HEK293 (cell line): Measurements from ENCODE around the gene EMSY.

Experiments used
- CTCF ChIA-PET: fragments of 350-600 bp; formaldehyde crosslinking; extraction: SDS; loops from one replicate; lab custom pipeline; 2021; ENCODE audit warnings: antibody characterized with exemption; lab: Yijun Ruan, JAX
- POLR2A ChIA-PET: fragments of 300-600 bp; formaldehyde crosslinking; extraction: SDS; loops from one replicate; lab custom pipeline; 2020; ENCODE audit warnings: antibody characterized with exemption, inconsistent platforms; lab: Yijun Ruan, JAX
- H3K27ac ChIP-seq: fragments of 200-500 bp; sonication (Bioruptor generic); 2 replicates; pipeline ENCODE4 v1.5.1; 2014; ENCODE audit warnings: low read depth, low read length, control low read depth, inconsistent platforms; ENCODE audit errors: extremely low read depth
- H3K36me3 ChIP-seq, 2 experiments: fragments of 200-500 bp in 1 of 2; sonication (Bioruptor generic) in 1 of 2; 1 replicate in 1 of 2; 2 replicates in 1 of 2; pipeline ENCODE4 v1.5.1; 2014 to 2017; ENCODE audit warnings: inconsistent platforms in 2 of 2, low read length in 2 of 2; ENCODE audit not compliant: control insufficient read depth in 2 of 2, insufficient read depth in 1 of 2
- H3K4me1 ChIP-seq: fragments of 200-500 bp; sonication (Bioruptor generic); 2 replicates; pipeline ENCODE4 v1.5.1; 2014; ENCODE audit warnings: mild to moderate bottlenecking, low read length, inconsistent platforms; ENCODE audit not compliant: control insufficient read depth, insufficient read depth
- H3K4me3 ChIP-seq: 2 replicates; pipeline ENCODE4 v1.5.1; 2011; ENCODE audit warnings: low read depth, mild to moderate bottlenecking, control low read depth, low read length, moderate library complexity
- H3K9me3 ChIP-seq: fragments of 200-500 bp; sonication (Bioruptor generic); 2 replicates; pipeline ENCODE4 v1.5.1; 2014; ENCODE audit warnings: low read depth, low read length, inconsistent platforms; ENCODE audit not compliant: control insufficient read depth, insufficient read depth
- BCL11B ChIP-seq: fragments of 450-650 bp; formaldehyde crosslinking; IDR thresholded peaks from 2 replicates; pipeline ENCODE4 v1.5.1; 2016; ENCODE audit warnings: low read depth, missing biosample characterization, missing genetic modification characterization
- CTCF ChIP-seq: fragments of 450-650 bp; formaldehyde crosslinking; IDR thresholded peaks from 2 replicates; pipeline ENCODE4 v1.5.1; 2016; ENCODE audit warnings: missing biosample characterization, missing genetic modification characterization
- GLIS2 ChIP-seq: fragments of 450-650 bp; formaldehyde crosslinking; IDR thresholded peaks from 2 replicates; pipeline ENCODE4 v1.5.1; 2016; ENCODE audit warnings: missing biosample characterization, missing genetic modification characterization
- KLF1 ChIP-seq: fragments of 450-650 bp; formaldehyde crosslinking; IDR thresholded peaks from 2 replicates; pipeline ENCODE4 v1.5.1; 2016; ENCODE audit warnings: missing biosample characterization, missing genetic modification characterization
- PBX3 ChIP-seq: sonication (generic); formaldehyde crosslinking; IDR thresholded peaks from 2 replicates; pipeline ENCODE4 v1.8.1; 2022; ENCODE audit warnings: mild to moderate bottlenecking, moderate library complexity, missing genetic modification reagents
- PRDM10 ChIP-seq: fragments of 450-650 bp; formaldehyde crosslinking; IDR thresholded peaks from 2 replicates; pipeline ENCODE4 v1.5.1; 2016; ENCODE audit warnings: missing biosample characterization, missing genetic modification characterization
- RBAK ChIP-seq: fragments of 450-650 bp; formaldehyde crosslinking; IDR thresholded peaks from 2 replicates; pipeline ENCODE4 v1.5.1; 2016; ENCODE audit warnings: missing biosample characterization, missing genetic modification characterization
- REPIN1 ChIP-seq: fragments of 450-650 bp; formaldehyde crosslinking; IDR thresholded peaks from 2 replicates; pipeline ENCODE4 v1.5.1; 2017; ENCODE audit warnings: missing biosample characterization, missing genetic modification characterization, low read depth
- SCRT1 ChIP-seq: fragments of 450-650 bp; formaldehyde crosslinking; IDR thresholded peaks from 2 replicates; pipeline ENCODE4 v1.5.1; 2016; ENCODE audit warnings: missing biosample characterization, missing genetic modification characterization, borderline replicate concordance
- SCRT2 ChIP-seq: fragments of 450-650 bp; formaldehyde crosslinking; IDR thresholded peaks from 2 replicates; pipeline ENCODE4 v1.5.1; 2016; ENCODE audit warnings: missing biosample characterization, missing genetic modification characterization
- ZBTB7A ChIP-seq: fragments of 450-650 bp; formaldehyde crosslinking; IDR thresholded peaks from 2 replicates; pipeline ENCODE4 v1.5.1; 2016; ENCODE audit warnings: low read depth, missing biosample characterization, missing genetic modification characterization
- ZEB2 ChIP-seq: fragments of 450-650 bp; formaldehyde crosslinking; IDR thresholded peaks from 2 replicates; pipeline ENCODE4 v1.5.1; 2016; ENCODE audit warnings: missing biosample characterization, missing genetic modification characterization
- ZNF121 ChIP-seq: fragments of 450-650 bp; formaldehyde crosslinking; IDR thresholded peaks from 2 replicates; pipeline ENCODE4 v1.5.1; 2016; ENCODE audit warnings: missing biosample characterization, missing genetic modification characterization
- ZNF248 ChIP-seq: fragments of 450-650 bp; formaldehyde crosslinking; IDR thresholded peaks from 2 replicates; pipeline ENCODE4 v1.5.1; 2017; ENCODE audit warnings: missing biosample characterization, missing genetic modification characterization
- ZNF302 ChIP-seq: fragments of 450-650 bp; formaldehyde crosslinking; IDR thresholded peaks from 2 replicates; pipeline ENCODE4 v1.5.1; 2016; ENCODE audit warnings: missing biosample characterization, missing genetic modification characterization, low read depth
- ZNF311 ChIP-seq: fragments of 450-650 bp; formaldehyde crosslinking; IDR thresholded peaks from 2 replicates; pipeline ENCODE4 v1.5.1; 2017; ENCODE audit warnings: missing biosample characterization, missing genetic modification characterization, borderline replicate concordance
- ZNF398 ChIP-seq: fragments of 450-650 bp; formaldehyde crosslinking; IDR thresholded peaks from 2 replicates; pipeline ENCODE4 v1.5.1; 2017; ENCODE audit warnings: missing biosample characterization, missing genetic modification characterization
- ZNF404 ChIP-seq: fragments of 450-650 bp; formaldehyde crosslinking; IDR thresholded peaks from 2 replicates; pipeline ENCODE4 v1.5.1; 2017; ENCODE audit warnings: missing biosample characterization, missing genetic modification characterization
- ZNF426 ChIP-seq: fragments of 450-650 bp; formaldehyde crosslinking; IDR thresholded peaks from 2 replicates; pipeline ENCODE4 v1.5.1; 2017; ENCODE audit warnings: missing biosample characterization, missing genetic modification characterization, mild to moderate bottlenecking, inconsistent platforms, moderate library complexity
- ZNF501 ChIP-seq: fragments of 450-650 bp; formaldehyde crosslinking; IDR thresholded peaks from 2 replicates; pipeline ENCODE4 v1.5.1; 2016; ENCODE audit warnings: missing biosample characterization, missing genetic modification characterization
- ZNF670 ChIP-seq: fragments of 450-650 bp; formaldehyde crosslinking; IDR thresholded peaks from 2 replicates; pipeline ENCODE4 v1.5.1; 2016; ENCODE audit warnings: missing biosample characterization, missing genetic modification characterization, low read depth
- ZNF768 ChIP-seq: fragments of 450-650 bp; formaldehyde crosslinking; IDR thresholded peaks from 2 replicates; pipeline ENCODE4 v1.5.1; 2018; ENCODE audit warnings: missing biosample characterization, mild to moderate bottlenecking, missing genetic modification characterization
- ZNF843 ChIP-seq: fragments of 450-650 bp; formaldehyde crosslinking; IDR thresholded peaks from 2 replicates; pipeline ENCODE4 v1.5.1; 2016; ENCODE audit warnings: missing biosample characterization, missing genetic modification characterization
- TF ChIP-seq, protein P1 (sequence below): fragments of 450-650 bp; formaldehyde crosslinking; IDR thresholded peaks from 2 replicates; pipeline ENCODE4 v1.5.1; 2016; ENCODE audit warnings: missing biosample characterization, missing genetic modification characterization
- TF ChIP-seq, protein P2 (sequence below): fragments of 450-650 bp; formaldehyde crosslinking; IDR thresholded peaks from 2 replicates; pipeline ENCODE4 v1.5.1; 2016; ENCODE audit warnings: missing biosample characterization, missing genetic modification characterization

EMSY gene

GRCh38 chr11:76419896-76420295 lies 24.9 kb upstream of the EMSY start:
- no peak overlapping the region for H3K27ac ChIP-seq
- no peaks in the 10 kb centered on the region for H3K36me3 ChIP-seq
- CTCF ChIA-PET: interaction anchor here (0.6 to 3.5 kb wide), 11 partner anchors 9 to 93 kb away, joined by 3 to 18 read pairs (median 4); no protein-coding TSS in a partner anchor
- no peak overlapping the region for H3K4me3 ChIP-seq
- H3K4me1 ChIP-seq: no peaks in the 10 kb centered on the region
- TF ChIP-seq ZNF768 (tag by site-specific recombination) (no peak), BCL11B (tag by site-specific recombination) (no peak), SCRT1 (tag by site-specific recombination) (no peak), GLIS2 (no peak), ZNF843 (tag by site-specific recombination) (no peak), ZBTB7A (no peak), RBAK (no peak), ZNF670 (tag by site-specific recombination) (no peak), ZEB2 (no peak)
- TF ChIP-seq, protein P1, sequence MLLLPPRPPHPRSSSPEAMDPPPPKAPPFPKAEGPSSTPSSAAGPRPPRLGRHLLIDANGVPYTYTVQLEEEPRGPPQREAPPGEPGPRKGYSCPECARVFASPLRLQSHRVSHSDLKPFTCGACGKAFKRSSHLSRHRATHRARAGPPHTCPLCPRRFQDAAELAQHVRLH (tag by site-specific recombination): no peak
- TF ChIP-seq, all 188 proteins: peak for 0
- no peaks in the 10 kb centered on the region for H3K9me3 ChIP-seq
- POLR2A ChIA-PET: no interaction called here

GRCh38 chr11:76424379-76424778 lies 20.4 kb upstream of the EMSY start:
- no peaks in the 10 kb centered on the region for H3K9me3 ChIP-seq
- H3K4me3 ChIP-seq: no peak overlapping the region
- TF ChIP-seq KLF1 (tag by site-specific recombination) (no peak), ZNF426 (no peak), ZNF404 (tag by site-specific recombination) (no peak), ZNF248 (tag by site-specific recombination) (no peak), ZNF121 (tag by site-specific recombination) (no peak), ZNF302 (tag by site-specific recombination) (no peak), ZNF398 (tag by site-specific recombination) (no peak), ZNF311 (tag by site-specific recombination) (no peak), REPIN1 (tag by site-specific recombination) (no peak), CTCF (tag by site-specific recombination) (no peak), SCRT2 (no peak), PRDM10 (tag by site-specific recombination) (no peak), PBX3 (CRISPR knock-in tag) (no peak), ZNF501 (tag by site-specific recombination) (no peak)
- TF ChIP-seq, protein P2, sequence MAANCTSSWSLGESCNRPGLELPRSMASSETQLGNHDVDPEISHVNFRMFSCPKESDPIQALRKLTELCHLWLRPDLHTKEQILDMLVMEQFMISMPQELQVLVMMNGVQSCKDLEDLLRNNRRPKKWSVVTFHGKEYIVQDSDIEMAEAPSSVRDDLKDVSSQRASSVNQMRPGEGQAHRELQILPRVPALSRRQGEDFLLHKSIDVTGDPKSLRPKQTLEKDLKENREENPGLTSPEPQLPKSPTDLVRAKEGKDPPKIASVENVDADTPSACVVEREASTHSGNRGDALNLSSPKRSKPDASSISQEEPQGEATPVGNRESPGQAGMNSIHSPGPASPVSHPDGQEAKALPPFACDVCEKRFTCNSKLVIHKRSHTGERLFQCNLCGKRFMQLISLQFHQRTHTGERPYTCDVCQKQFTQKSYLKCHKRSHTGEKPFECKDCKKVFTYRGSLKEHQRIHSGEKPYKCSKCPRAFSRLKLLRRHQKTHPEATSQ (tag by site-specific recombination): no peak
- TF ChIP-seq, all 188 proteins: peak for 0
- ChIA-PET POLR2A (interaction anchor here (0.5 kb wide), 1 partner anchor 9 kb away, joined by 4 read pairs; no protein-coding TSS in a partner anchor), CTCF (interaction anchor here (0.6 kb wide), 1 partner anchor 22 kb away, joined by 3 read pairs; no protein-coding TSS in a partner anchor)
- Histone ChIP-seq H3K4me1 (no peaks in the 10 kb centered on the region; the same call in 1 of the 2 replicates), H3K27ac (no peak overlapping the region), H3K36me3 (no peaks in the 10 kb centered on the region)
